Spleen (tissue), 7 donors: ENCODE measurements around the gene BEST1.

ENCODE experiments used
- CTCF ChIP-seq, 11 experiments: fragments of 200-600 bp in 7 of 11; fragments of 450-650 bp in 4 of 11; sonication (generic) in 4 of 11; IDR thresholded peaks in 8 of 11; conservative IDR thresholded peaks in 3 of 11; 1 replicate in 7 of 11; 2 replicates in 4 of 11; pipeline versions ENCODE4 v1.4.0 to v1.8.0; 2016 to 2021; ENCODE audit warnings: antibody characterized with exemption in 11 of 11, inconsistent platforms in 4 of 11, mild to moderate bottlenecking in 1 of 11
- POLR2AphosphoS5 ChIP-seq, 3 donors: sonication (generic); formaldehyde crosslinking; IDR thresholded peaks; one replicate each; pipeline ENCODE4 v1.5.1; 2017; ENCODE audit warnings: antibody characterized with exemption in 3 of 3
- donor health status: DM: no; HTN: no; CAD: no; lungs with moderate emphysema.
- donor health status: DM: no; HTN: no; CAD: no.
- donor health status: DM: no; HTN: no; CAD: no.

DNA sequence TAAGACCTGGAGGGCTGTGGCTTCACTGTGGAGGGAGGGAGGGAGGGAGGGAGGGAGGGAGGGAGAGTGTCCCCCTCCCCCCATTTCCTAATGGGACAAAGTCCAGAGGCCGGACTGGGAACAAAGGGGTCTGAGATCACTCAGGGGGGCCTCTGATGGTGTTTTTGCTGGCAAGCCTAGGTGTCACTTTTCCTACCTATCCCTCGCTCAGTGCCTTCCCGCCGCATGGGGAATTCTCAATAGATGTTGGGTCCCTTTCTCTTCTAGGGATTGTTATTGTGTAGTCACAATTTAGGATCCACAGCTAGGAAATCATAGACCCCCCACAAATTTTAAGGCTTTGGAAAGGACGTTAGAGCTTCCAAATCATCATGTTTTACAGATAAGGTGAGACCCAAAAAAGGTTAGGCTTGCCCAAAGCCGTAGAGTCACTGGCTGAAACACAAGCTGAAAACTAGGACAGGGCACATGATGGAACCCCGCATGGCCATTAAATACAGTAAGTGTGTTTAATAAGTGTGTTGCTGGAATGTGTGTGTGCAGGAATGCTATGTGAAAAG is 22.0 kb downstream of the BEST1 start:
- no peak for TF ChIP-seq CTCF (IDR thresholded peaks at IDR 0.05 in 8 of 11, conservative IDR thresholded peaks at IDR 0.05 in 3 of 11)
- no peak for TF ChIP-seq POLR2AphosphoS5 (IDR thresholded peaks at IDR 0.05)
